Measurements from ENCODE around the gene LAMA5.

- peak in 1 of 4 donors; percentile 9 for TF ChIP-seq POLR2AphosphoS5 (IDR thresholded peaks at IDR 0.05)
- TF ChIP-seq, protein P1, sequence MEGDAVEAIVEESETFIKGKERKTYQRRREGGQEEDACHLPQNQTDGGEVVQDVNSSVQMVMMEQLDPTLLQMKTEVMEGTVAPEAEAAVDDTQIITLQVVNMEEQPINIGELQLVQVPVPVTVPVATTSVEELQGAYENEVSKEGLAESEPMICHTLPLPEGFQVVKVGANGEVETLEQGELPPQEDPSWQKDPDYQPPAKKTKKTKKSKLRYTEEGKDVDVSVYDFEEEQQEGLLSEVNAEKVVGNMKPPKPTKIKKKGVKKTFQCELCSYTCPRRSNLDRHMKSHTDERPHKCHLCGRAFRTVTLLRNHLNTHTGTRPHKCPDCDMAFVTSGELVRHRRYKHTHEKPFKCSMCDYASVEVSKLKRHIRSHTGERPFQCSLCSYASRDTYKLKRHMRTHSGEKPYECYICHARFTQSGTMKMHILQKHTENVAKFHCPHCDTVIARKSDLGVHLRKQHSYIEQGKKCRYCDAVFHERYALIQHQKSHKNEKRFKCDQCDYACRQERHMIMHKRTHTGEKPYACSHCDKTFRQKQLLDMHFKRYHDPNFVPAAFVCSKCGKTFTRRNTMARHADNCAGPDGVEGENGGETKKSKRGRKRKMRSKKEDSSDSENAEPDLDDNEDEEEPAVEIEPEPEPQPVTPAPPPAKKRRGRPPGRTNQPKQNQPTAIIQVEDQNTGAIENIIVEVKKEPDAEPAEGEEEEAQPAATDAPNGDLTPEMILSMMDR (IDR thresholded peaks at IDR 0.05), result no peak
Observed at GRCh38 chr20:62381202-62381797, 14.2 kb upstream of the LAMA5 start.

All from sigmoid colon (tissue), 4 donors.